HG02981 (cell line): Measurements from ENCODE around the gene ACACB.
"Not testable (repeated sequence)": the region's sequence is repeated elsewhere in the genome, so short reads cannot be mapped to it uniquely, and the experiment has no call there.

Experiments used
- ATAC-seq: cut with Tn5 transposase; IDR thresholded peaks from one replicate; pipeline ENCODE4 v1.9.1; 2021; ENCODE audit warnings: mild to moderate bottlenecking, moderate library complexity; ENCODE audit not compliant: unreplicated experiment

Gene ACACB

DNA sequence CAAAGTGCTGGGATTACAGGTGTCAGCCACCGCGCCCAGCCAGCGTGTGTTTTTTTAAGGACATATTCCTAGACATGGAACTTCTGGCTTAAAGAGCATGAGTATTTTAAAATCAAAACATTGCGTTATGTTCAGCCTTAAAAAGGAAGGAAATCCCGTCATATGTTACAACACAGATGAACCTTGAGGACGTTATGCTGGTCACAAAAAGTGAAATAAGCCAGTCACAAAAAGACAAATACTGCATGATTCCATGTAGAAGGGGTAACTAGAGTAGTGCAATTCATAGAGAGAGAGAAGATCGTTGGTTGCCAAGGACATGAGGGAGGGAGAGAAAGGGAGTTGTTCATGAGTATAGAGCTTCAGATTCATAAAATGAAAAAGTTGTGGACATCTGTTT lies 53.9 kb downstream of the ACACB start:
- no peak for ATAC-seq

DNA sequence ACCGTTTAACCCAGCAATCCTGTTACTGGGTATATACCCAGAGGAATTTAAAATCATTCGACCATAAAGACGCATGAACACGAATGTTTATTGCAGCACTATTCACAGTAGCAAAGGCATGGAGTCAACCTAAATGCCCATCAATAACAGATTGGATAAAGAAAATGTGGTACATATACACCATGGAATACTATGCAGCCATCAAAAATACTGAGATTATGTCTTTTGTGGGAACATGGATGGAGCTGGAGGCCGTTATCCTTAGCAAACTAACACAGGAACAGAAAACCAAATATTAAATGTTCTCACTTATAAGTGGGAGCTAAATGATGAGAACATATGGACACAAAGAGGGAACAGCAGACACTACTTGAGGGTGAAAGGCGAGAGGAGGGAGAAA lies 56.4 kb downstream of the ACACB start:
- not testable (repeated sequence) for ATAC-seq

DNA sequence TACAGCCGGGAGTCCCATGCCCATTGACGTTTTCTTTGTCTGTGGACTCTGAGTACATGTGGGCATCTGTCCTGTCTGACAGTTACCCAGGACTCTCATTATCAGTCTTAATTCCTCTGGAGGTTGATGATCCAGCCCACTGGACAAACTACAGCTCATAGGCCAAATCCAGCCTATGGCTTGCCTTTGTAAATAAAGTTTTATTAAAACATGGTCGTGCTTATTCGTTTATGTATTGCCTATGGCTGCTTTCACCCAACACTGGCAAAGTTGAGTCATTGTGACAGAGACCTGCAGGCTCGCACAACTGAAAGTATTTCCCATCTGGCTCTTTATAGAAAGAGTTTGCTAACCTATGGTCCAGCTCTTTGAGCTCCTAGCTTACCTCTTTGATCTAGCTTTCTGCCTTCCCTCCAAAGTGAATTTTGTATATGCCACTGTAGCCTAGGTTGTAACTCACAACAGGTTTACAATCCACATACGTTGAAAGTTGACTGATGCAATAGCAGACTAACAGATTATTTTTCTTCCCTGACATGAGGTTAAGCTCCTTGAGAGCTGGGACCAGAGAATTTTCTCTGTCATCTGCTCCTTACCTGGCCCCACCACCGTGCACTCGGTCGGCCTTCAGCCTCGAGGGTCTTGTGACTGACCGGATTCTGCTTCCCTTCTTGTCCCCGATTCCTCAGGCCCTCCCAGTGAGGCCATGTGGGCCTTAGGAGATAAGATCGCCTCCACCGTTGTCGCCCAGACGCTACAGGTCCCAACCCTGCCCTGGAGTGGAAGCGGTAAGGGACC lies 57.3 kb downstream of the ACACB start:
- no peak for ATAC-seq

DNA sequence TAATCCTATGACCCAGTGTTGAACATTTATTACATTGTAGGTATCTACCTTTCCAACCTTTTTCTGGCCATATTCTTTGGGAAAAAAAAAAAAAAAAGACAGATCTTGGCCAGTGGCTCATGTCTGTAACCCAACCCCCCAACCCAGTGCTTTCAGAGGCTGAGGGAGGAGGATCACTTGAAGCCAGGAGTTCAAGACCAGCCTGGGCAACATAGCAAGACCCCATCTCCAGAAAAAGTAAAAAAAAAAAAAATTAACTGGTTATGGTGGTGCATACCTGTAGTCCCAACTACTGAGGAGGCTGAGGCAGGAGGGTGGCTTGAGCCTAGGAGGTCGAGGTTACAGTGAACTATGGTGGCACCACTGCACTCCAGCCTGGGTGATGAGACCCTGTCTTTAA lies 58.1 kb downstream of the ACACB start:
- ATAC-seq: no peak

GRCh38 chr12:109178532-109178931 lies 62.1 kb downstream of the ACACB start:
- no peak for ATAC-seq

DNA sequence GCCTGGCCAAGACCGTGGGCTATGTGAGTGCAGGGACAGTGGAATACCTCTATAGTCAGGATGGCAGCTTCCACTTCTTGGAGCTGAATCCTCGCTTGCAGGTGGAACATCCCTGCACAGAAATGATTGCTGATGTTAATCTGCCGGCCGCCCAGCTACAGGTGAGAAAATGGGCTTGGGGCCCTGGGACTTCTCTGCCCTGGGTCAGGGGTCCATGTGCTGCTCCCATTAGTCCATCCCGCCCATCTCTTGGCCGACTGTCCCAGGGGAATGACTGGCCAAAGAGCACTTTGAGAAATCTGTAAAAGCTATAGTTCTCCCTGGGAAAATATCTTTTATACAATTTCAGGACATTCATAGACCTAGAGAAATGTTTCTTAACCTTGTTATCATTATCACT lies 63.5 kb downstream of the ACACB start:
- no peak for ATAC-seq

- no peak for ATAC-seq
Observed at GRCh38 chr12:109182041-109182839, 65.9 kb downstream of the ACACB start.

DNA sequence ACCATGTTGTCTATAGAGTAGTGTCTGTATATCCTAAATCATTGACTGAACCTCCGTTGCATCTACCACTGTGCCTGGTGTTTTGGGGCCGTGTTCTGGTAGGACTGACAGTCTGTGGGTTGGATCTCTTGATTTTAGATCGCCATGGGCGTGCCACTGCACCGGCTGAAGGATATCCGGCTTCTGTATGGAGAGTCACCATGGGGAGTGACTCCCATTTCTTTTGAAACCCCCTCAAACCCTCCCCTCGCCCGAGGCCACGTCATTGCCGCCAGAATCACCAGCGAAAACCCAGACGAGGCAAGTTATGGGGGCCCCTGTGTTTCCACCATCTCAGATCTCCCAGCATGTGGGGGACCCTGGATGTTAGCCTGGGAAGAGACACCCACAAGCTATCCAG lies 69.1 kb downstream of the ACACB start:
- no peak for ATAC-seq

DNA sequence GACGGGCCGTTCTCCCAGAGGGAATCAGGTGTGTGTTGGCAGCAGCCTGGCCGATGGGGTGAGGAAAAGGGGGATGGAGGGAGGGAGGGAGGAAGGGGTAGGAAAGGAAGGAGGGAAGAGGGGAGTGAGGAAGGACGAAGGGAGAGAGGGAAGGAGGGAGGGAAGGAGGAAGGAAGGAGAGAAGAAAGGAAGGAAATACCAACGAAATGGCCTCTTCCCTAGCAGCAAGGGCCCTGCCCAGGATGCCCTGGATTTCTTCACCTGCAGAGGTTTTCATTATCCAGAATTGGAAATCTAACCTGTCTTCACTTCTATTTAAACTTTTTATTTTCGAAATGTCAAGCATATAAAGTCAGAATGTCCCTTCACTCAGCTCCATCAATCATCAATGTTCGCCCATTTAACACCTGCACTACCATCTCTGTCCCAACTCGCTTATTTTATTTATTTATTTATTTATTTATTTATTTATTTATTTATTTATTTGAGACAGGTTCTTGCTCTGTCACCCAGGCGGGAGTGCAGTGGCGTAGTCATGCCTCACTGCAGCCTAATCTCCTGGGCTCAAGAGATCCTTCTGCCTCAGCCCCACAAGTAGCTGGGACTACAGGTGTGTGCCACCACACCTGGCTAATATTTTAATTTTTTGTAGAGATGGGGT lies 70.7 kb downstream of the ACACB start:
- no peak for ATAC-seq

DNA sequence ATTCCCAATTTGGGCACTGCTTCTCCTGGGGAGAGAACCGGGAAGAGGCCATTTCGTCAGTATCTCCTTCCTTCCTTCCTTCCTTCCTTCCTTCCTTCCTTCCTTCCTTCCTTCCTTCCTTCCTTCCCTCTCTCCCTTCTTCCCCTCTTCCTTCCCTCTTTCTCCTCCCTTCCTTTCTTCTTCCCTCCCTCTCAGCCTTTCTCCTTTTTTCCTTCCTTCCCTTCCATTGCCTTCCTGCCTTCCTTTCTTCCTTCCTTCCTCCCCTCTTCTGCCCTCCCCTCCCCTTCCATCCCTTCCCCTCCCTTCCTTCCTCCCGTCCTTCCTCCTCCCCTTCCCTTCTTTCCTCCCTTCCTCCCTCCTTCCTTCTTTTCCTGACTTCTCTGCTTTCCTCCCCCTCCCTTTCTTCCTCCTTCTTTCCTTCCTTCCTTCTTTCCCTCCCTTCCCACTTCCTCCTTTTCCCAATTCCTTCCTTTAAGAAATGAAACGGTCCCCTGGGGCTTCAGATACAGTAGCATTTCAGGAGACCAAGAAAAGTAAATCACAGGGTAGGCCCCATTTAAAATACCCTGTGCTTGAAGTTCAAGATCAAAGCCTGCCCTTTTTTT lies 71.8 kb downstream of the ACACB start:
- ATAC-seq: no peak

GRCh38 chr12:109189291-109189690 lies 72.9 kb downstream of the ACACB start:
- no peak for ATAC-seq

DNA sequence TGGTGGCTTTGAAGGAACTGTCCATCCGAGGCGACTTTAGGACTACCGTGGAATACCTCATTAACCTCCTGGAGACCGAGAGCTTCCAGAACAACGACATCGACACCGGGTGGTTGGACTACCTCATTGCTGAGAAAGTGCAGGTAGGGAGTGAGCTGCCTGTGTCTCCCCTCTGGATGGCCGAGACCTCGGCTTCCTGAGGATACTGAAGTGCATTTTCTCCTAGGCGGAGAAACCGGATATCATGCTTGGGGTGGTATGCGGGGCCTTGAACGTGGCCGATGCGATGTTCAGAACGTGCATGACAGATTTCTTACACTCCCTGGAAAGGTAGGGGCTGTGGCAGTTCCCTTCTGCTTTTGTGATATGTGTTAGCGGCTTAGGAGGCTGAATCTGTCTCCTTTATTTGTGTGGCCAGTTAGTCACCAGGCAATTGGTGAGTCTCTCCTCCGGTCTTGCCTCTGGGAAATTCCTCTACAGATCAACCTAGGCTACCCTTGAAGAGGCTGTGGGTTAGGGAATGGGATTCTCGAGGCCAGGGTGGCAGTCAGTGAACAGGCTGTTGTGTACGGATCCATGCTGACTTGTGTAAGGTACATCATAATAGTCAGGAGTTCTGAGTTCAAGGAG lies 75.3 kb downstream of the ACACB start:
- ATAC-seq: no peak

DNA sequence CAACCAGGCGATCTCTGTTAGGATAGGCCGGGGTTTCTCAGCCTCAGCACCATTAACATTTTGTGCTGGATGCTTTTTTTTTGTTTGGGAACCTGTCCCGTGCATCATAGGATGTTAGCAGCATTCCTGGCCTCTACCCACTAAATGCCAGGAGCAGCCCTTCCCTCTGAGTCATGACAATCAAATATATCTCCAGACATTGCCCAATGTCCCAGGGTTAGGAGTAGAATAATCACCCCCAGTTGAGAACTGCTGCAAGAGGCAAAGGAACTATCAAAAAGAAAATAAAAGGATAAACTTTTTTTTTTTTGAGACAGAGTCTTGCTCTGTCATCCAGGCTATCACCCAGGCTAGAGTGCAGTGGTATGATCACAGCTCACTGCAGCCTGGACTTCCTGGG lies 76.0 kb downstream of the ACACB start:
- no peak for ATAC-seq

- no peak for ATAC-seq
Observed at GRCh38 chr12:109193896-109194295, 77.5 kb downstream of the ACACB start.

DNA sequence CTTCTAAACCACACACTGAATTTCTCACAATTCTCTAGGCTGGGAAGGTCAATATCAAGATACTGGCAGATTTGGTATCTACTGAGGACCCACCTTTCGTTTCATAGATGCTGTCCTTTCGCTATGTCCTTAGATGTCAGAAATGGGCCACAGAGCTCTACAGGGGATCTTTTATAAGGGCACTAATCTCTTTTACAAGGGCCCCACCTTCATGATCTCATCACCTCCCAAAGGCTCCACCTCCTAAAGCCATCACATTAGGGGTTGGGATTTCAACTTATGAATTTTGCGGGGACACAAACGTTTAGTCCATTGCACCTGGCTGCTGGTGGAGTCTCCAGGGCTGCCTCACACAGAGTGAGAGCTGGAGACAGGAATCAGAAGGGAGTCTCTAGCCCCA lies 79.9 kb downstream of the ACACB start:
- ATAC-seq: no peak

DNA sequence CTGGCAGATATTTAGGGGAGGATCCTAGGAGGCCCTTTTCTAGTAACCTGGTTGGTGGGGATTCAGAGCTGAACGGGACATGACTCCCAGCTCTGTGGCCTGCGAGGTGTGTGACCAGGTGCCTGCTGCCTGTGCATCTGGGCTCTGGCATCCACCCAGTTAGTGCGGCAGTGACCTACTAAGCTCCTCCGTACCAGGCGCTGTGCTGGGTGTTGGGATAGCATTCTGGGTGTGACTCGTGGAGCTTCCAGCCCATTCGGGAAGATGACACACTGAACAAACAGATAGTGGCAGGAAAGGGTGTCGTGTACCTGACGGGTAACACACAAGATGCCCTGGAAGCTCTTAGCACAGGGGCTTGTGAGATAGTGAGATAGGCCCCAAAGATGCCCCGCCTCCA lies 80.9 kb downstream of the ACACB start:
- ATAC-seq: no peak

DNA sequence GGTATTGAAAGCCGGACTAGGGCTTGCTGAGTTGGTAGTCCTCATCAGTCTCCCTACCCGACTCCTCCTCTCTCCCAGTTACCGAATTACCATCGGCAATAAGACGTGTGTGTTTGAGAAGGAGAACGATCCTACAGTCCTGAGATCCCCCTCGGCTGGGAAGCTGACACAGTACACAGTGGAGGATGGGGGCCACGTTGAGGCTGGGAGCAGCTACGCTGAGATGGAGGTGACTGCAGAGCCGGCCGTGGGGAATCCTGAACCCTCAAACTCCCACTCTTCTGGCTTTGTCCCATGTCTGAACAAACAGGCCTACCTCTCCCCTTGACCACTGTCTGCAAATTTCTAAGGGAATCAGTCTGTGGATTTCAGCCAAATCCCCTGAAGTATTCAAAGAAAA lies 82.9 kb downstream of the ACACB start:
- no peak for ATAC-seq

GRCh38 chr12:109200825-109201495 lies 84.6 kb downstream of the ACACB start:
- no peak for ATAC-seq

GRCh38 chr12:109201496-109201885 lies 85.1 kb downstream of the ACACB start:
- no peak for ATAC-seq

DNA sequence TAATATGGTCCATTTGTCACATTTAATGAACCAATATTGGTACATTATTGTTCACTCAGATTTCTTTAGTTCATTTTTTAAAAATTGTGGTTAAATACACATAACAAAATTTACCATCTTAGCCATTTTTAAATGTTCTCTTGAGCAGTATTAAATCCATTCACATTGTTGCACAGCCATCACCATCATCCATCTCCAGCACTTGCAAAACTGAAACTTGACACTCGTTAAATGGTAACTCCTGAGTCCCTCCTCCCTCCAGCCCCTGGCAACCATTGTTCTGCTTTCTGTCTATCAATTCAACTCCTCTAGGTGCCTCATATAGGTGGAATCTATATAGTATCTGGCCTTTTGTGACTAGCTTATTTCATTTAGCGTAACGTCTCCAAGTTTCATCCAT lies 86.4 kb downstream of the ACACB start:
- no peak for ATAC-seq
